A673 (cell line): ENCODE results near the gene AKAP14. TPM values are rescaled to one million over a fixed set of nuclear protein-coding genes. Genes with fewer than 3 reads are reported as not detected.
A peak's percentile ranks its signal among the peaks of the same experiment; 100 is the strongest.

Source experiments
- BruUV-seq: library from RNA; stranded (reverse); fragments of 400-500 nt; replicated peaks from 2 replicates; lab custom pipeline; 2021; lab: Mats Ljungman, UMichigan
- CTCF ChIA-PET: fragments of 300-600 bp; sonication (Branson Sonifier 250); formaldehyde crosslinking; loops from one replicate; lab custom pipeline; 2022; ENCODE audit warnings: antibody characterized with exemption; lab: Charles Lee
- POLR2A ChIA-PET: fragments of 300-600 bp; sonication (Branson Sonifier 250); formaldehyde crosslinking; loops from one replicate; lab custom pipeline; 2022; ENCODE audit warnings: antibody characterized with exemption; ENCODE audit not compliant: low non-redundant PET; lab: Charles Lee
- DNase-seq: peaks from one replicate; pipeline ENCODE4 v3.0.0-alpha.2; 2015; ENCODE audit warnings: low spot score
- H3K27ac ChIP-seq: fragments of 200-600 bp; sonication (generic); 2 replicates; pipeline ENCODE4 v1.5.1; 2016; ENCODE audit warnings: mixed run types, low read depth, mild to moderate bottlenecking, mixed read lengths, antibody characterized with exemption, low read length; ENCODE audit not compliant: poor library complexity, severe bottlenecking
- H3K27me3 ChIP-seq: fragments of 200-600 bp; sonication (generic); replicated peaks from 2 replicates; pipeline ENCODE4 v1.6.1; 2017; ENCODE audit warnings: mixed run types, low read depth, mild to moderate bottlenecking, mixed read lengths, antibody characterized with exemption, low read length; ENCODE audit not compliant: insufficient read depth, poor library complexity
- H3K36me3 ChIP-seq: fragments of 200-600 bp; sonication (generic); 2 replicates; pipeline ENCODE4 v1.6.1; 2016; ENCODE audit warnings: mixed run types, mild to moderate bottlenecking, mixed read lengths, antibody characterized with exemption, low read length; ENCODE audit not compliant: insufficient read depth, poor library complexity, severe bottlenecking
- H3K4me1 ChIP-seq: fragments of 200-600 bp; sonication (generic); 2 replicates; pipeline ENCODE4 v1.6.1; 2017; ENCODE audit warnings: mixed run types, mild to moderate bottlenecking, mixed read lengths, antibody characterized with exemption, low read length; ENCODE audit not compliant: insufficient read depth, poor library complexity, severe bottlenecking
- H3K4me3 ChIP-seq: fragments of 200-600 bp; sonication (generic); 2 replicates; pipeline ENCODE4 v1.5.1; 2016; ENCODE audit warnings: low read depth, mixed run types, mild to moderate bottlenecking, mixed read lengths, low read length; ENCODE audit not compliant: poor library complexity, severe bottlenecking
- H3K9me3 ChIP-seq: fragments of 200-600 bp; sonication (generic); 2 replicates; pipeline ENCODE4 v1.6.1; 2016; ENCODE audit warnings: mixed run types, low read depth, mild to moderate bottlenecking, mixed read lengths, antibody characterized with exemption, low read length; ENCODE audit not compliant: poor library complexity, severe bottlenecking
- CTCF ChIP-seq: fragments of 300-800, 200-600 bp; sonication (generic); conservative IDR thresholded peaks from 2 replicates; pipeline ENCODE4 v1.5.1; 2017; ENCODE audit warnings: low read depth, mild to moderate bottlenecking, antibody characterized with exemption, low read length, moderate library complexity, mixed read lengths
- EZH2 ChIP-seq: fragments of 200-600 bp; sonication (generic); IDR thresholded peaks from 2 replicates; pipeline ENCODE4 v1.6.1; 2017; ENCODE audit warnings: borderline replicate concordance, low read depth, mild to moderate bottlenecking, mixed read lengths, antibody characterized with exemption, low read length; ENCODE audit not compliant: poor library complexity, severe bottlenecking
- intact Hi-C: fragments of 100-400 bp; cut with micrococcal nuclease; formaldehyde crosslinking; loops from one replicate; pipeline ENCODE4 v1.10.0; 2022; ENCODE audit not compliant: unreplicated experiment
- total RNA-seq: library from RNA; stranded (reverse); gene quantifications from 2 replicates; pipeline ENCODE4 v1.2.3, GENCODE V29; 2021

The AKAP14 gene
- total RNA-seq, 1 experiment from 2014 or later, result not detected

- ChIA-PET POLR2A (no interaction called here), CTCF (no interaction called here)
- H3K27ac ChIP-seq, result no peak overlapping the region
- no peaks in the 10 kb centered on the region for H3K4me1 ChIP-seq
- no peak overlapping the region for H3K4me3 ChIP-seq
- no peaks in the 10 kb centered on the region for H3K27me3 ChIP-seq
- no TSS peak for BruUV-seq
- peaks cover 17% of the 10 kb centered on the region for H3K36me3 ChIP-seq
- TF ChIP-seq CTCF (no peak), EZH2 (no peak)
- H3K9me3 ChIP-seq, result no peaks in the 10 kb centered on the region
- intact Hi-C loops, result no loop called here
- no peak for DNase-seq
These were observed 39.7 kb downstream of the AKAP14 start for GRCh38 chrX:119935215-119935874.

- POLR2A ChIA-PET, result no interaction called here
- CTCF ChIA-PET, result no interaction called here
- no TSS peak for BruUV-seq
These were observed 45.6 kb downstream of the AKAP14 start for GRCh38 chrX:119941336-119941735.

GRCh38 chrX:119942173-119942819 is 46.6 kb downstream of the AKAP14 start:
- ChIA-PET CTCF (no interaction called here), POLR2A (no interaction called here)
- Histone ChIP-seq H3K27ac (peak overlapping the region; percentile 80), H3K4me1 (no peaks in the 10 kb centered on the region), H3K4me3 (peak overlapping the region; percentile 80), H3K27me3 (no peaks in the 10 kb centered on the region), H3K9me3 (no peaks in the 10 kb centered on the region), H3K36me3 (no peaks in the 10 kb centered on the region)
- intact Hi-C loops, result no loop called here
- DNase-seq, result no peak
- TSS peak; percentile 70 for BruUV-seq
- TF ChIP-seq EZH2, result no peak
- no peak for TF ChIP-seq CTCF

More at GRCh38 chrX:119941336-119941735, 45.6 kb downstream of the AKAP14 start:
- H3K4me1 ChIP-seq, result no peaks in the 10 kb centered on the region
- H3K27me3 ChIP-seq, result no peaks in the 10 kb centered on the region
- no peak overlapping the region for H3K4me3 ChIP-seq
- intact Hi-C loops, result no loop called here
- TF ChIP-seq EZH2 (no peak), CTCF (no peak)
- no peaks in the 10 kb centered on the region for H3K9me3 ChIP-seq
- no peak overlapping the region for H3K27ac ChIP-seq
- DNase-seq, result no peak
- peaks cover 7% of the 10 kb centered on the region for H3K36me3 ChIP-seq
